ENCODE results near the gene BAIAP2. TPM values are rescaled to one million over a fixed set of nuclear protein-coding genes. Genes with fewer than 3 reads are reported as not detected.

Gene BAIAP2
- polyA plus RNA-seq, 2 of the 4 experiments (the other 2 are of a cell fraction): 7.1 to 27.5 TPM

- DNase-seq (ENCODE audit: low read depth in 1 of 2, low spot score in 1 of 2) (no peak), FAIRE-seq (no peak), ATAC-seq (no peak)
- no peak for TF ChIP-seq ATOH8 (CRISPR knock-in tag; IDR thresholded peaks at IDR 0.05; ENCODE audit: low read depth)
- TF ChIP-seq, protein P1, sequence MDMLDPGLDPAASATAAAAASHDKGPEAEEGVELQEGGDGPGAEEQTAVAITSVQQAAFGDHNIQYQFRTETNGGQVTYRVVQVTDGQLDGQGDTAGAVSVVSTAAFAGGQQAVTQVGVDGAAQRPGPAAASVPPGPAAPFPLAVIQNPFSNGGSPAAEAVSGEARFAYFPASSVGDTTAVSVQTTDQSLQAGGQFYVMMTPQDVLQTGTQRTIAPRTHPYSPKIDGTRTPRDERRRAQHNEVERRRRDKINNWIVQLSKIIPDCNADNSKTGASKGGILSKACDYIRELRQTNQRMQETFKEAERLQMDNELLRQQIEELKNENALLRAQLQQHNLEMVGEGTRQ (IDR thresholded peaks at IDR 0.05): no peak
- no peak for TF ChIP-seq FOSL2 (IDR thresholded peaks at IDR 0.05)
- no peak for TF ChIP-seq FOSL2 (CRISPR knock-in tag; IDR thresholded peaks at IDR 0.05)
- no peak for TF ChIP-seq MAFK (IDR thresholded peaks at IDR 0.05; ENCODE audit: partially characterized antibody)
- TF ChIP-seq ZSCAN20 (CRISPR knock-in tag; IDR thresholded peaks at IDR 0.05): no peak
- no peak for TF ChIP-seq MAZ (IDR thresholded peaks at IDR 0.05; ENCODE audit: borderline replicate concordance, low read depth, low read length)
- TF ChIP-seq SREBF2 (IDR thresholded peaks at IDR 0.05): no peak
- TF ChIP-seq ZNF302 (CRISPR knock-in tag; IDR thresholded peaks at IDR 0.05): no peak
- no peak for TF ChIP-seq FOXS1 (CRISPR knock-in tag; IDR thresholded peaks at IDR 0.05)
- no peak for TF ChIP-seq EP300 (IDR thresholded peaks at IDR 0.05)
- ChIA-PET CTCF (interaction anchor here (1.0 to 2.0 kb wide), 4 partner anchors 18 to 86 kb away, joined by 3 to 7 read pairs (median 5); no protein-coding TSS in a partner anchor), POLR2A (no interaction called here)
- peaks cover 6% of the 10 kb centered on the region; the same call in 2 of the 3 replicates for H3K4me1 ChIP-seq
- no peak overlapping the region for H3K4me3 ChIP-seq
- no peak overlapping the region for H3K4me2 ChIP-seq
- WGBS (ENCODE audit: missing lambda C conversion rate): 63% methylated on average over 7 of the region's 16 CpGs
- H3K27ac ChIP-seq: no peak overlapping the region
- no peaks in the 10 kb centered on the region for H3K9me3 ChIP-seq
These were observed 127.0 kb downstream of the BAIAP2 start for GRCh38 chr17:81161972-81162371.

DNA sequence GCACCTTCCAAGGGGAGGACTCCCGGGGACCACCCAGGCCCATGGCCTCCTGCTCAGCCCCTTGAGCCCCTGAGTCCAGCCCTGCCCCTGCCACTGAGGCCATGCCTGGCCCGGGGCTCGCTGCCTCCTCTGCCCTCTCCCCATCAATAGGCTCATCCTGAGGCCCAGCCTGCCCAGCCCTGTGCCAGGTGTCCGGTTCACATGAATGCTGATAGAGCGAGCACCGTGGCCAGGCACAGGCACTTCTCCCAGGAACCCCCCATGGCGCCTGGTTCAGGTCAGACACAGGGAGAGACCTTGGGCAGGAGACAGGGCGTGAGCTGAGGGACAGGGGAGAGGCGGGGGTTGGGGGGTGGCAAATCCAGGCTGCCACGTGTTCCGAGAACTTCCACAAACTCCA is 127.5 kb downstream of the BAIAP2 start:
- TF ChIP-seq, protein P2, sequence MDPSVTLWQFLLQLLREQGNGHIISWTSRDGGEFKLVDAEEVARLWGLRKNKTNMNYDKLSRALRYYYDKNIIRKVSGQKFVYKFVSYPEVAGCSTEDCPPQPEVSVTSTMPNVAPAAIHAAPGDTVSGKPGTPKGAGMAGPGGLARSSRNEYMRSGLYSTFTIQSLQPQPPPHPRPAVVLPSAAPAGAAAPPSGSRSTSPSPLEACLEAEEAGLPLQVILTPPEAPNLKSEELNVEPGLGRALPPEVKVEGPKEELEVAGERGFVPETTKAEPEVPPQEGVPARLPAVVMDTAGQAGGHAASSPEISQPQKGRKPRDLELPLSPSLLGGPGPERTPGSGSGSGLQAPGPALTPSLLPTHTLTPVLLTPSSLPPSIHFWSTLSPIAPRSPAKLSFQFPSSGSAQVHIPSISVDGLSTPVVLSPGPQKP (IDR thresholded peaks at IDR 0.05; ENCODE audit: low read depth, low read length): no peak
- TF ChIP-seq KDM5A (IDR thresholded peaks at IDR 0.05) (no peak), EHMT2 (IDR thresholded peaks at IDR 0.05; ENCODE audit: low read depth) (no peak), RAD21 (conservative IDR thresholded peaks at IDR 0.05 in 1 of 2, IDR thresholded peaks at IDR 0.05 in 1 of 2) (no peak), RNF2 (IDR thresholded peaks at IDR 0.05; ENCODE audit: borderline replicate concordance, low read depth) (no peak), RFX5 (IDR thresholded peaks at IDR 0.05) (no peak), GATA3 (IDR thresholded peaks at IDR 0.05; ENCODE audit: borderline replicate concordance) (no peak), TP53 (CRISPR knock-in tag; IDR thresholded peaks at IDR 0.05) (no peak)
- ChIA-PET POLR2A (no interaction called here), CTCF (interaction anchor here (1.0 to 2.0 kb wide), 4 partner anchors 18 to 86 kb away, joined by 3 to 7 read pairs (median 5); no protein-coding TSS in a partner anchor)
- H3K4me3 ChIP-seq: no peak overlapping the region
- peaks cover 6% of the 10 kb centered on the region; the same call in 2 of the 3 replicates for H3K4me1 ChIP-seq
- no peaks in the 10 kb centered on the region for H3K9me3 ChIP-seq
- WGBS (ENCODE audit: missing lambda C conversion rate): 68% methylated on average over 11 of the region's 11 CpGs
- no peak overlapping the region for H3K27ac ChIP-seq
- FAIRE-seq (no peak), ATAC-seq (no peak), DNase-seq (ENCODE audit: low read depth in 1 of 2, low spot score in 1 of 2) (no peak)
- no peak overlapping the region for H3K4me2 ChIP-seq

DNA sequence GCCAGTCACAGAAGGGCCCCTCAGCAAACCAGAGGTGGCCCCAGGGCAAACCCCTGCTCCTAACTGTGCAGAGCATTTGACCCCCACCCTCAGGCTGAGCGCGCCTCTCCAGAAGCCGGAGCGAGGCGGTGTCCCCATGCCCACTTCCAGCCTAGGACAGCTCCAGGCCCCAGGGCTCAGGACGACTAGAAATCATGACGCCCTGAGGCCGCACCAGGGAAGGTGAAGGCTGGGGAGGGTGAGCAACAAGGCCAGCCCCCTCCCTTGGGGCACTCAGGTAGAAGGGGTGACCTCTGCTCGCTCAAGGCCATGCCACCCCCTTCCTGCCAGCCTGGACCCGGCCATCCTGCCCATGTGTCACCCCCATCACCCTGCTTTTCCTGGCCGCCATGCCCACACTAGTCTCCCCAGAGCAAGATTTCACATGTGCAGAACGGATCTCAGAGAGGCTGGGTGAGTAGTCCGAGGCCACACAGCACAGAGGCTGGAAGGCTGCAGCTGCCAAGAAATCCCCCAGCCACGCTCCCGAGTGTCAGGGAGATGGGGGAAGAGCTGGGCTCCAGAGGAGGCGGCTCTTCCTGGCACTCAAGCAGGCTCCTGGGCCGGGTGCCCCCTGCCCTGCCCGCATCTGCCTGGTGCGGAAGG is 128.2 kb downstream of the BAIAP2 start:
- Histone ChIP-seq H3K27ac (no peak overlapping the region), H3K4me1 (peaks cover 6% of the 10 kb centered on the region; the same call in 2 of the 3 replicates), H3K4me2 (no peak overlapping the region), H3K4me3 (no peak overlapping the region), H3K9me3 (no peaks in the 10 kb centered on the region)
- ChIA-PET POLR2A (no interaction called here), CTCF (interaction anchor here (1.0 to 3.1 kb wide), 5 partner anchors 10 to 85 kb away, joined by 3 to 18 read pairs (median 3); no protein-coding TSS in a partner anchor)
- FAIRE-seq (no peak), DNase-seq (ENCODE audit: low read depth in 1 of 2, low spot score in 1 of 2) (no peak), ATAC-seq (no peak)
- no peak for TF ChIP-seq BCL3 (IDR thresholded peaks at IDR 0.05)
- TF ChIP-seq ZFP36 (IDR thresholded peaks at IDR 0.05; ENCODE audit: borderline replicate concordance, partially characterized antibody): peak; percentile 63
- WGBS (ENCODE audit: missing lambda C conversion rate): 75% methylated on average over 19 of the region's 19 CpGs

Data from A549 (cell line).